ENCODE data around the gene BEST1.

DNA sequence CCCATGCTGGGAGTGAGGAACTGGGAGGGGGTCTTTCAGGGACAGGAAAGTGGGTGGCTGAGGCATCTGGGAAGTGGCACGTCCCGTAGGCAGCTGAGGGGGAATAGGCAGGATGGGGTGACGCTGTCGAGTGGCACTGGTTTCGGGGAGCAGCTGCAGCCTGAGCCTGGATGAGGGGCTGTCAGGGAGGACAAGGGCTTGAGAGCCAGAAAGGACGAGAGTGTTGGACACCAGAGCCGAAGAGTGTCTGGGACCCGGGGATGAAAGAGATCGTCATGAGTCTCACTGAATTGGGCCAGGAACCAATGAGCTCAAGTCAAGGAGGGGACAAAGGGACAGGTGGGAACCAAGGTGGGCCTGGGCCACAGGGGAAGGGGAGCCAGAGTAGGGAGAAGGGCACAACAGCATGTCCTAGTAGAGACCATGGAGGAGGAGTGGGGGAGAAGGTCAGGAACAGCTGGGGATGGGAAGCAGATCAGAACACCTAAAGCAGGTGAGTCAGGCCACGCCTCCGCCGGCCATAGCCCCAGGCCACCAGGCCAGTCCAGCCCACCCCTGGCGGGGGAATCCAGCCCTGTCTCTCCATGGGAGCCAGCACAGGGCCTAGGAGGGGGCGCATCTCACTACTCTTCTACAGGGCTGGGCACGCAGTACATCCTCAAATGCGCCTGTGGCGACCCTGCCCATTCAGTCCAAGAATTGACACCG, 37.0 kb upstream of the BEST1 start:
- TF ChIP-seq POLR2A (IDR thresholded peaks at IDR 0.05; ENCODE audit: low read depth, low read length): no peak
- no peak for TF ChIP-seq TAF1 (IDR thresholded peaks at IDR 0.05; ENCODE audit: borderline replicate concordance, low read depth, low read length)
- TF ChIP-seq POLR2AphosphoS5 (IDR thresholded peaks at IDR 0.05; ENCODE audit: low read depth, low read length): no peak

Measured in GM12892 (cell line).